PC-9 (cell line): ENCODE measurements around the gene LBHD2. TPM values are rescaled to one million over a fixed set of nuclear protein-coding genes. Genes with fewer than 3 reads are reported as not detected.

Experiments
- BruUV-seq: library from RNA; stranded (reverse); fragments of 400-500 nt; replicated peaks from 2 replicates; lab custom pipeline; 2021; lab: Mats Ljungman, UMichigan
- CTCF ChIA-PET: fragments of 300-600 bp; sonication (Branson Sonifier 250); formaldehyde crosslinking; loops from one replicate; lab custom pipeline; 2022; ENCODE audit warnings: antibody characterized with exemption; lab: Charles Lee
- POLR2A ChIA-PET: fragments of 300-600 bp; sonication (Branson Sonifier 250); formaldehyde crosslinking; loops from one replicate; lab custom pipeline; 2022; ENCODE audit warnings: antibody characterized with exemption; ENCODE audit not compliant: unreplicated experiment; lab: Charles Lee
- DNase-seq, 2 experiments: peaks; one replicate each; pipeline versions ENCODE4 v3.0.0 to v3.0.0-alpha.2; 2015 to 2022; ENCODE audit warnings: mixed read lengths in 1 of 2
- H2AFZ ChIP-seq: fragments of 200-600 bp; sonication (generic); 2 replicates; pipeline ENCODE4 v1.8.1; 2017; ENCODE audit warnings: antibody characterized with exemption
- H3F3A ChIP-seq: fragments of 200-600 bp; sonication (generic); 2 replicates; pipeline ENCODE4 v1.8.1; 2017; ENCODE audit warnings: antibody characterized with exemption, mild to moderate bottlenecking, low read depth; ENCODE audit not compliant: insufficient read depth
- H3K27ac ChIP-seq: fragments of 200-600 bp; sonication (generic); 2 replicates; pipeline ENCODE4 v1.6.1; 2016; ENCODE audit warnings: mixed run types
- H3K27me3 ChIP-seq: fragments of 200-600 bp; sonication (generic); 2 replicates; pipeline ENCODE4 v1.6.1; 2016; ENCODE audit warnings: low read depth, mixed run types; ENCODE audit not compliant: insufficient read depth
- H3K36me3 ChIP-seq: fragments of 200-600 bp; sonication (generic); 2 replicates; pipeline ENCODE4 v1.6.1; 2016; ENCODE audit warnings: low read depth, mixed run types
- H3K4me1 ChIP-seq: fragments of 200-600 bp; sonication (generic); replicated peaks from 2 replicates; pipeline ENCODE4 v1.6.1; 2016; ENCODE audit warnings: mixed run types; ENCODE audit not compliant: insufficient read depth
- H3K4me2 ChIP-seq: fragments of 200-600 bp; sonication (generic); 2 replicates; pipeline ENCODE4 v1.6.1; 2017; ENCODE audit warnings: mixed run types
- H3K4me3 ChIP-seq: fragments of 200-600 bp; sonication (generic); 2 replicates; pipeline ENCODE4 v1.6.1; 2016; ENCODE audit warnings: mixed run types
- H3K79me2 ChIP-seq: fragments of 200-600 bp; sonication (generic); 2 replicates; pipeline ENCODE4 v1.6.1; 2017; ENCODE audit warnings: low read depth, mixed run types
- H3K9me2 ChIP-seq: fragments of 200-600 bp; sonication (generic); 2 replicates; pipeline ENCODE4 v1.8.1; 2017; ENCODE audit warnings: mild to moderate bottlenecking; ENCODE audit not compliant: insufficient read depth
- H3K9me3 ChIP-seq: fragments of 200-600 bp; sonication (generic); 2 replicates; pipeline ENCODE4 v1.8.1; 2016; ENCODE audit warnings: low read depth; ENCODE audit not compliant: insufficient read depth
- H4K20me1 ChIP-seq: fragments of 200-600 bp; sonication (generic); 2 replicates; pipeline ENCODE4 v1.8.1; 2017; ENCODE audit not compliant: insufficient read depth
- CTCF ChIP-seq: fragments of 200-600 bp; sonication (generic); conservative IDR thresholded peaks from 2 replicates; pipeline ENCODE4 v1.6.1; 2017; ENCODE audit warnings: mixed run types, antibody characterized with exemption, mild to moderate bottlenecking, moderate library complexity
- EZH2 ChIP-seq: fragments of 200-600 bp; sonication (generic); IDR thresholded peaks from 2 replicates; pipeline ENCODE4 v1.8.0; 2017; ENCODE audit warnings: antibody characterized with exemption, low read depth
- intact Hi-C: fragments of 100-400 bp; cut with micrococcal nuclease; formaldehyde crosslinking; loops from one replicate; pipeline ENCODE4 v1.10.0; 2022; ENCODE audit not compliant: unreplicated experiment
- total RNA-seq: library from RNA; stranded (reverse); gene quantifications from 2 replicates; pipeline ENCODE4 v1.2.3, GENCODE V29; 2021

The LBHD2 gene
- total RNA-seq, 1 experiment from 2014 or later = 0.52 TPM

DNA sequence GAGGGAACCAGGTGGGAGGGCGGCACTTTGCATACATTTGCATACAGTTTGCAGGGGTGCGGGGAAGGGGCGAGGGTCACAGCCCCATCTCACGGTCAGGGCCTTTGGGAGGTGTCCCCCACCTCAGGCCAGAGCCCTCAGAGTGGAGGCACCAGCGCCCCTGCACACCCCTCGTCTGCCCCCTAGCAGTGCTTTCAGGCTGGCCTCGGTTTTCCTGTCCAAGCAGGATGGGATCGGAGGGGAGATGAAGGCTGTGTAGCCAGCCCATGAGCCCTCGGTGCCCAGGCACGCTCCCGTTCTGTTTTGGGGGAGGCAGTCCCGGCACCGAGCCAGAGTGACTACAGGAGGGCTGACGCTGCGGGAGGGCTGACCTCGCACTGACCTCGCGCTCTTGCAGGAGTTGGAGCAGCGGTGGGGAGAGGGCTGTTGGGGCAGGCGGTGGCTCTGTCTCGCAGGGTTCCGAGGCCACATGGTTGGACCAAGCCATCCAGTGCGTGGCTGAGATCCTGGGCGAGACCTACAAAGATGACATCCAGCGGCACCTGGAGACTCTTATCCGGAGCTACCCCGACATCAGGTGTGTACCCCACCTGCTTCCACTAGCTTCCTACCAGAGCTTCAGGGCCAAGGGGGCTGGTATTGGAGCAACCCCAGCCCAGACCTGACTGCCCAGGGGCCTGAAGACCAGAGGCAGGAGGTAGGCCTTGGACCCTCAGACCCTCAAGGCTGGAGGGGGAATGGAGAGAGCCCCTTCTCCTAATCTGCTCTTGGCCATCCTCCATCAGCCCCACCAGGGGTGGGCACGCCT, 24.1 kb downstream of the LBHD2 start:
- H3K9me2 ChIP-seq = no peaks in the 10 kb centered on the region
- H2AFZ ChIP-seq = no peak overlapping the region
- intact Hi-C loops = loop anchor here (10.0 kb wide), 1 partner anchor 287 kb away; no protein-coding TSS in a partner anchor
- no peak for DNase-seq
- H3K9me3 ChIP-seq = no peaks in the 10 kb centered on the region
- no peaks in the 10 kb centered on the region for H3K79me2 ChIP-seq
- no TSS peak for BruUV-seq
- ChIA-PET CTCF (interaction anchor here (0.9 to 1.9 kb wide), 3 partner anchors 21 to 184 kb away, joined by 5 to 6 read pairs (median 5); no protein-coding TSS in a partner anchor), POLR2A (interaction anchor here (0.6 to 1.5 kb wide), 2 partner anchors 226 to 455 kb away, joined by 5 to 6 read pairs; partner anchors contain the start of genes BAG5, COA8 and EIF5)
- H3K4me3 ChIP-seq = no peak overlapping the region
- H3K27ac ChIP-seq = peak overlapping the region; percentile 56
- no peaks in the 10 kb centered on the region for H3K27me3 ChIP-seq
- H4K20me1 ChIP-seq = no peaks in the 10 kb centered on the region
- H3K4me1 ChIP-seq = peaks cover 76% of the 10 kb centered on the region
- H3F3A ChIP-seq = peaks cover 61% of the 10 kb centered on the region
- peak overlapping the region; percentile 54 for H3K4me2 ChIP-seq
- TF ChIP-seq EZH2 (no peak), CTCF (no peak)
- no peaks in the 10 kb centered on the region for H3K36me3 ChIP-seq

GRCh38 chr14:103108749-103109207, 24.8 kb downstream of the LBHD2 start:
- DNase-seq = peak; percentile 70 to 71
- no peaks in the 10 kb centered on the region for H3K36me3 ChIP-seq
- peaks cover 70% of the 10 kb centered on the region for H3K4me1 ChIP-seq
- H3K4me3 ChIP-seq = no peak overlapping the region
- TF ChIP-seq CTCF = no peak
- TF ChIP-seq EZH2 = no peak
- H3K79me2 ChIP-seq = no peaks in the 10 kb centered on the region
- intact Hi-C loops = loop anchor here (1.0 to 10.0 kb wide), 2 partner anchors 188 to 286 kb away; no protein-coding TSS in a partner anchor
- no peaks in the 10 kb centered on the region for H4K20me1 ChIP-seq
- CTCF ChIA-PET = interaction anchor here (0.9 to 1.9 kb wide), 3 partner anchors 20 to 183 kb away, joined by 5 to 6 read pairs (median 5); no protein-coding TSS in a partner anchor
- no peaks in the 10 kb centered on the region for H3K27me3 ChIP-seq
- no peak overlapping the region for H2AFZ ChIP-seq
- H3K9me2 ChIP-seq = no peaks in the 10 kb centered on the region
- H3K27ac ChIP-seq = peak overlapping the region; percentile 56
- H3K9me3 ChIP-seq = no peaks in the 10 kb centered on the region
- POLR2A ChIA-PET = interaction anchor here (0.6 to 1.7 kb wide), 3 partner anchors 18 to 454 kb away, joined by 5 to 6 read pairs (median 6); partner anchors contain the start of genes BAG5, COA8 and EIF5
- peaks cover 55% of the 10 kb centered on the region for H3F3A ChIP-seq
- peak overlapping the region; percentile 54 for H3K4me2 ChIP-seq
- BruUV-seq = no TSS peak
